ENCODE results near the gene NT5DC3.

- TF ChIP-seq CTCF (conservative IDR thresholded peaks at IDR 0.05; ENCODE audit: low read length), result no peak
- TF ChIP-seq EZH2phosphoT487 (IDR thresholded peaks at IDR 0.05; ENCODE audit: borderline replicate concordance), result no peak
These were observed 106.2 kb downstream of the NT5DC3 start for GRCh38 chr12:103734863-103735262.

Data from Loucy (cell line).